Measurements from ENCODE around the gene MAGEB17.

DNA sequence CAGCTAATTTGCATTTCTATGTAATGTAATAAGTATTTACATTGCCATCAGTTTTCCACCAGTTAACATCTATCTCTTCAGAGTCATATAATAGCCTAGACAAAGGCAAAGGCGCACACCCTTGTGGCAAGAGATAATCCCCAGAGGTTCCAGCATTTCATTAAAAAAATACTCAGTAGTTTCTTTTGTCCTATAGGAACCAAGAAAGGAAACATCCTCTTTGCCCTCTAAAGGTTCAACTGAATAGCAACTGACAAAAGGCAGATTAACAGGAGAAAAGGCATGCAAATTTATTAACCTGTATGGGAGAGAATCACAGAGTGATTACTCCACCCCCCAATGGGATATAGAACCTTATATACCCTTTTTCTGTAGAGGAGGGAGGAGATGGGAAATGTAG lies 48.4 kb downstream of the MAGEB17 start:
- TF ChIP-seq MAFK (IDR thresholded peaks at IDR 0.05; ENCODE audit: partially characterized antibody) (no peak), RFX5 (IDR thresholded peaks at IDR 0.05) (no peak), JUNB (IDR thresholded peaks at IDR 0.05) (no peak), CEBPB (IDR thresholded peaks at IDR 0.05) (no peak), POLR2A (IDR thresholded peaks at IDR 0.05; ENCODE audit: low read length) (no peak), ESRRA (IDR thresholded peaks at IDR 0.05; ENCODE audit: borderline replicate concordance, low read length) (no peak), EP300 (IDR thresholded peaks at IDR 0.05) (no peak), ZSCAN20 (CRISPR knock-in tag; IDR thresholded peaks at IDR 0.05) (no peak), KDM5A (IDR thresholded peaks at IDR 0.05) (no peak)
- TF ChIP-seq, protein P1, sequence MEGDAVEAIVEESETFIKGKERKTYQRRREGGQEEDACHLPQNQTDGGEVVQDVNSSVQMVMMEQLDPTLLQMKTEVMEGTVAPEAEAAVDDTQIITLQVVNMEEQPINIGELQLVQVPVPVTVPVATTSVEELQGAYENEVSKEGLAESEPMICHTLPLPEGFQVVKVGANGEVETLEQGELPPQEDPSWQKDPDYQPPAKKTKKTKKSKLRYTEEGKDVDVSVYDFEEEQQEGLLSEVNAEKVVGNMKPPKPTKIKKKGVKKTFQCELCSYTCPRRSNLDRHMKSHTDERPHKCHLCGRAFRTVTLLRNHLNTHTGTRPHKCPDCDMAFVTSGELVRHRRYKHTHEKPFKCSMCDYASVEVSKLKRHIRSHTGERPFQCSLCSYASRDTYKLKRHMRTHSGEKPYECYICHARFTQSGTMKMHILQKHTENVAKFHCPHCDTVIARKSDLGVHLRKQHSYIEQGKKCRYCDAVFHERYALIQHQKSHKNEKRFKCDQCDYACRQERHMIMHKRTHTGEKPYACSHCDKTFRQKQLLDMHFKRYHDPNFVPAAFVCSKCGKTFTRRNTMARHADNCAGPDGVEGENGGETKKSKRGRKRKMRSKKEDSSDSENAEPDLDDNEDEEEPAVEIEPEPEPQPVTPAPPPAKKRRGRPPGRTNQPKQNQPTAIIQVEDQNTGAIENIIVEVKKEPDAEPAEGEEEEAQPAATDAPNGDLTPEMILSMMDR (IDR thresholded peaks at IDR 0.05) = no peak
- TF ChIP-seq, protein P2, sequence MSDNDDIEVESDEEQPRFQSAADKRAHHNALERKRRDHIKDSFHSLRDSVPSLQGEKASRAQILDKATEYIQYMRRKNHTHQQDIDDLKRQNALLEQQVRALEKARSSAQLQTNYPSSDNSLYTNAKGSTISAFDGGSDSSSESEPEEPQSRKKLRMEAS (IDR thresholded peaks at IDR 0.05) = no peak
- TF ChIP-seq, protein P3, sequence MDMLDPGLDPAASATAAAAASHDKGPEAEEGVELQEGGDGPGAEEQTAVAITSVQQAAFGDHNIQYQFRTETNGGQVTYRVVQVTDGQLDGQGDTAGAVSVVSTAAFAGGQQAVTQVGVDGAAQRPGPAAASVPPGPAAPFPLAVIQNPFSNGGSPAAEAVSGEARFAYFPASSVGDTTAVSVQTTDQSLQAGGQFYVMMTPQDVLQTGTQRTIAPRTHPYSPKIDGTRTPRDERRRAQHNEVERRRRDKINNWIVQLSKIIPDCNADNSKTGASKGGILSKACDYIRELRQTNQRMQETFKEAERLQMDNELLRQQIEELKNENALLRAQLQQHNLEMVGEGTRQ (IDR thresholded peaks at IDR 0.05) = no peak
- TF ChIP-seq, protein P4, sequence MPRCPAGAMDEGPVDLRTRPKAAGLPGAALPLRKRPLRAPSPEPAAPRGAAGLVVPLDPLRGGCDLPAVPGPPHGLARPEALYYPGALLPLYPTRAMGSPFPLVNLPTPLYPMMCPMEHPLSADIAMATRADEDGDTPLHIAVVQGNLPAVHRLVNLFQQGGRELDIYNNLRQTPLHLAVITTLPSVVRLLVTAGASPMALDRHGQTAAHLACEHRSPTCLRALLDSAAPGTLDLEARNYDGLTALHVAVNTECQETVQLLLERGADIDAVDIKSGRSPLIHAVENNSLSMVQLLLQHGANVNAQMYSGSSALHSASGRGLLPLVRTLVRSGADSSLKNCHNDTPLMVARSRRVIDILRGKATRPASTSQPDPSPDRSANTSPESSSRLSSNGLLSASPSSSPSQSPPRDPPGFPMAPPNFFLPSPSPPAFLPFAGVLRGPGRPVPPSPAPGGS (IDR thresholded peaks at IDR 0.05) = no peak
- TF ChIP-seq, protein P5, sequence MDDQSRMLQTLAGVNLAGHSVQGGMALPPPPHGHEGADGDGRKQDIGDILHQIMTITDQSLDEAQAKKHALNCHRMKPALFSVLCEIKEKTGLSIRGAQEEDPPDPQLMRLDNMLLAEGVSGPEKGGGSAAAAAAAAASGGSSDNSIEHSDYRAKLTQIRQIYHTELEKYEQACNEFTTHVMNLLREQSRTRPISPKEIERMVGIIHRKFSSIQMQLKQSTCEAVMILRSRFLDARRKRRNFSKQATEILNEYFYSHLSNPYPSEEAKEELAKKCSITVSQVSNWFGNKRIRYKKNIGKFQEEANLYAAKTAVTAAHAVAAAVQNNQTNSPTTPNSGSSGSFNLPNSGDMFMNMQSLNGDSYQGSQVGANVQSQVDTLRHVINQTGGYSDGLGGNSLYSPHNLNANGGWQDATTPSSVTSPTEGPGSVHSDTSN (IDR thresholded peaks at IDR 0.05) = no peak

Data from A549 (cell line).